ENCODE data around the gene RBM12.

The RBM12 gene

GRCh38 chr20:35653430-35653734 is 11.3 kb downstream of the RBM12 start:
- no peak for TF ChIP-seq CTCF (conservative IDR thresholded peaks at IDR 0.05; ENCODE audit: low read depth, low read length)
- Histone ChIP-seq H3K27ac (no peak overlapping the region), H3K4me3 (IDR thresholded peaks at IDR 0.05; ENCODE audit: insufficient read depth, low read depth, low read length) (no peak overlapping the region), H3K36me3 (ENCODE audit: insufficient read depth) (peaks cover 6% of the 10 kb centered on the region; the same call in 1 of the 2 replicates), H3K4me1 (ENCODE audit: low read depth, poor library complexity, severe bottlenecking) (peaks cover 32% of the 10 kb centered on the region), H3K79me2 (ENCODE audit: insufficient read depth, low read depth) (peaks cover 100% of the 10 kb centered on the region), H3K9ac (no peak overlapping the region), H4K20me1 (ENCODE audit: insufficient read depth) (peaks cover 42% of the 10 kb centered on the region), H2AFZ (ENCODE audit: low read depth) (no peak overlapping the region), H3K4me2 (no peak overlapping the region), H3K27me3 (ENCODE audit: insufficient read depth, low read depth) (no peaks in the 10 kb centered on the region)

- peaks cover 6% of the 10 kb centered on the region; the same call in 1 of the 2 replicates for H3K36me3 ChIP-seq (ENCODE audit: insufficient read depth)
- H4K20me1 ChIP-seq (ENCODE audit: insufficient read depth), result peaks cover 40% of the 10 kb centered on the region
Observed at GRCh38 chr20:35652641-35653429, 11.9 kb downstream of the RBM12 start.

GRCh38 chr20:35651958-35652357 is 12.7 kb downstream of the RBM12 start:
- peaks cover 98% of the 10 kb centered on the region for H3K79me2 ChIP-seq (ENCODE audit: insufficient read depth, low read depth)
- H3K4me3 ChIP-seq (IDR thresholded peaks at IDR 0.05; ENCODE audit: insufficient read depth, low read depth, low read length), result no peak overlapping the region
- H3K4me1 ChIP-seq (ENCODE audit: low read depth, poor library complexity, severe bottlenecking), result peaks cover 21% of the 10 kb centered on the region
- no peak overlapping the region for H2AFZ ChIP-seq (ENCODE audit: low read depth)
- no peak overlapping the region for H3K27ac ChIP-seq
- TF ChIP-seq CTCF (conservative IDR thresholded peaks at IDR 0.05; ENCODE audit: low read depth, low read length), result no peak
- H3K9ac ChIP-seq, result no peak overlapping the region
- no peak overlapping the region for H3K4me2 ChIP-seq
- H3K27me3 ChIP-seq (ENCODE audit: insufficient read depth, low read depth), result no peaks in the 10 kb centered on the region
- peaks cover 31% of the 10 kb centered on the region for H4K20me1 ChIP-seq (ENCODE audit: insufficient read depth)
- peaks cover 6% of the 10 kb centered on the region; the same call in 1 of the 2 replicates for H3K36me3 ChIP-seq (ENCODE audit: insufficient read depth)

More at GRCh38 chr20:35652641-35653429, 11.9 kb downstream of the RBM12 start:
- Histone ChIP-seq H3K4me1 (ENCODE audit: low read depth, poor library complexity, severe bottlenecking) (peaks cover 28% of the 10 kb centered on the region), H3K4me2 (no peak overlapping the region), H3K27me3 (ENCODE audit: insufficient read depth, low read depth) (no peaks in the 10 kb centered on the region), H2AFZ (ENCODE audit: low read depth) (no peak overlapping the region), H3K4me3 (IDR thresholded peaks at IDR 0.05; ENCODE audit: insufficient read depth, low read depth, low read length) (no peak overlapping the region), H3K79me2 (ENCODE audit: insufficient read depth, low read depth) (peaks cover 100% of the 10 kb centered on the region), H3K27ac (no peak overlapping the region), H3K9ac (no peak overlapping the region)
- no peak for TF ChIP-seq CTCF (conservative IDR thresholded peaks at IDR 0.05; ENCODE audit: low read depth, low read length)

- H3K4me3 ChIP-seq (IDR thresholded peaks at IDR 0.05; ENCODE audit: insufficient read depth, low read depth, low read length), result no peak overlapping the region
- H3K4me1 ChIP-seq (ENCODE audit: low read depth, poor library complexity, severe bottlenecking), result peaks cover 18% of the 10 kb centered on the region
- no peaks in the 10 kb centered on the region for H3K27me3 ChIP-seq (ENCODE audit: insufficient read depth, low read depth)
- TF ChIP-seq CTCF (conservative IDR thresholded peaks at IDR 0.05; ENCODE audit: low read depth, low read length), result no peak
- no peak overlapping the region for H3K4me2 ChIP-seq
- peaks cover 18% of the 10 kb centered on the region; the same call in 1 of the 2 replicates for H4K20me1 ChIP-seq (ENCODE audit: insufficient read depth)
- peaks cover 6% of the 10 kb centered on the region; the same call in 1 of the 2 replicates for H3K36me3 ChIP-seq (ENCODE audit: insufficient read depth)
- H3K9ac ChIP-seq, result no peak overlapping the region
- no peak overlapping the region for H2AFZ ChIP-seq (ENCODE audit: low read depth)
- H3K79me2 ChIP-seq (ENCODE audit: insufficient read depth, low read depth), result peaks cover 90% of the 10 kb centered on the region
- H3K27ac ChIP-seq, result no peak overlapping the region
Observed at GRCh38 chr20:35650632-35651031, 14.1 kb downstream of the RBM12 start.
